GM19351 (cell line): ENCODE data around the gene XAGE3.
"Not testable (repeated sequence)": the region's sequence is repeated elsewhere in the genome, so short reads cannot be mapped to it uniquely, and the experiment has no call there.

Experiments
- ATAC-seq: cut with Tn5 transposase; IDR thresholded peaks from one replicate; pipeline ENCODE4 v1.9.1; 2021; ENCODE audit warnings: mild to moderate bottlenecking, moderate library complexity; ENCODE audit not compliant: unreplicated experiment

Gene XAGE3

GRCh38 chrX:52843619-52844018 lies 24.3 kb downstream of the XAGE3 start:
- not testable (repeated sequence) for ATAC-seq

- ATAC-seq: peak; percentile 54
These were observed 28.7 kb downstream of the XAGE3 start for GRCh38 chrX:52839137-52839536.

GRCh38 chrX:52830551-52830950 lies 37.3 kb downstream of the XAGE3 start:
- no peak for ATAC-seq

- no peak for ATAC-seq
These were observed 43.3 kb downstream of the XAGE3 start for GRCh38 chrX:52824608-52825007.

- ATAC-seq: peak; percentile 73
These were observed 46.7 kb downstream of the XAGE3 start for GRCh38 chrX:52821079-52821760.

GRCh38 chrX:52819788-52820187 lies 48.1 kb downstream of the XAGE3 start:
- ATAC-seq: no peak
